Effector memory CD4-positive, alpha-beta T cell (primary cell): ENCODE measurements around the gene PCGF3.
"Not testable (repeated sequence)": the region's sequence is repeated elsewhere in the genome, so short reads cannot be mapped to it uniquely, and the experiment has no call there.

ENCODE experiments used
- DNase-seq, 3 donors: peaks; one replicate each; pipeline ENCODE4 v3.0.0-alpha.2; 2020
- H3K27ac ChIP-seq: 2 replicates; pipeline ENCODE4 v1.7.0; 2013; ENCODE audit warnings: mild to moderate bottlenecking, low read length, moderate library complexity; ENCODE audit not compliant: insufficient read depth, poor library complexity, severe bottlenecking
- H3K27me3 ChIP-seq: replicated peaks from 2 replicates; pipeline ENCODE4 v1.7.0; 2013; ENCODE audit warnings: mild to moderate bottlenecking, low read length; ENCODE audit not compliant: insufficient read depth, control insufficient read depth, poor library complexity, severe bottlenecking
- H3K36me3 ChIP-seq: 2 replicates; pipeline ENCODE4 v1.7.0; 2013; ENCODE audit warnings: mild to moderate bottlenecking, low read length, moderate library complexity; ENCODE audit not compliant: control insufficient read depth, insufficient read depth
- H3K4me1 ChIP-seq: 2 replicates; pipeline ENCODE4 v1.7.0; 2013; ENCODE audit warnings: low read length, mild to moderate bottlenecking; ENCODE audit not compliant: control insufficient read depth, insufficient read depth, poor library complexity, severe bottlenecking
- H3K4me3 ChIP-seq: 2 replicates; pipeline ENCODE4 v1.7.0; 2013; ENCODE audit warnings: low read length, low read depth, mild to moderate bottlenecking; ENCODE audit not compliant: insufficient read depth, poor library complexity, severe bottlenecking
- H3K9me3 ChIP-seq: 2 replicates; pipeline ENCODE4 v1.7.0; 2013; ENCODE audit warnings: mild to moderate bottlenecking, low read length, moderate library complexity; ENCODE audit not compliant: control insufficient read depth

The PCGF3 gene

GRCh38 chr4:706083-706633 is 526 bp downstream of the PCGF3 start:
- H3K27ac ChIP-seq: peak overlapping the region; percentile 88

GRCh38 chr4:706834-707598 is 1.4 kb downstream of the PCGF3 start:
- Histone ChIP-seq H3K9me3 (no peaks in the 10 kb centered on the region), H3K4me1 (peaks cover 15% of the 10 kb centered on the region), H3K27me3 (no peaks in the 10 kb centered on the region), H3K27ac (peak overlapping the region; percentile 18), H3K36me3 (no peaks in the 10 kb centered on the region), H3K4me3 (no peak overlapping the region)
- DNase-seq: no peak

More at GRCh38 chr4:706083-706633, 526 bp downstream of the PCGF3 start:
- H3K36me3 ChIP-seq, H3K9me3 ChIP-seq, H3K27me3 ChIP-seq, DNase-seq: not testable (repeated sequence)
- Histone ChIP-seq H3K4me3 (peak overlapping the region; percentile 82), H3K4me1 (peaks cover 15% of the 10 kb centered on the region)

GRCh38 chr4:707929-708630 is 2.4 kb downstream of the PCGF3 start:
- Histone ChIP-seq H3K4me3 (no peak overlapping the region), H3K9me3 (no peaks in the 10 kb centered on the region), H3K4me1 (peaks cover 15% of the 10 kb centered on the region), H3K27ac (no peak overlapping the region), H3K36me3 (no peaks in the 10 kb centered on the region), H3K27me3 (no peaks in the 10 kb centered on the region)
- no peak for DNase-seq

- H3K27ac ChIP-seq: no peak overlapping the region
- no peak for DNase-seq
- H3K36me3 ChIP-seq: no peaks in the 10 kb centered on the region
These were observed 3.0 kb downstream of the PCGF3 start for GRCh38 chr4:708631-708933.

GRCh38 chr4:709348-709747 is 3.7 kb downstream of the PCGF3 start:
- DNase-seq: no peak
- Histone ChIP-seq H3K27me3 (no peaks in the 10 kb centered on the region), H3K9me3 (no peaks in the 10 kb centered on the region), H3K27ac (no peak overlapping the region), H3K4me3 (no peak overlapping the region), H3K36me3 (no peaks in the 10 kb centered on the region), H3K4me1 (peaks cover 15% of the 10 kb centered on the region)

More at GRCh38 chr4:708631-708933, 3.0 kb downstream of the PCGF3 start:
- H3K4me3 ChIP-seq: no peak overlapping the region
- peaks cover 15% of the 10 kb centered on the region for H3K4me1 ChIP-seq
- no peaks in the 10 kb centered on the region for H3K9me3 ChIP-seq
- H3K27me3 ChIP-seq: no peaks in the 10 kb centered on the region

- Histone ChIP-seq H3K4me3 (no peak overlapping the region), H3K4me1 (peaks cover 12% of the 10 kb centered on the region), H3K27me3 (no peaks in the 10 kb centered on the region), H3K9me3 (no peaks in the 10 kb centered on the region), H3K36me3 (no peaks in the 10 kb centered on the region), H3K27ac (no peak overlapping the region)
- DNase-seq: no peak
These were observed 4.5 kb downstream of the PCGF3 start for GRCh38 chr4:710116-710515.

- Histone ChIP-seq H3K27ac (no peak overlapping the region), H3K36me3 (no peaks in the 10 kb centered on the region), H3K4me3 (no peak overlapping the region), H3K9me3 (no peaks in the 10 kb centered on the region), H3K4me1 (peaks cover 9% of the 10 kb centered on the region), H3K27me3 (no peaks in the 10 kb centered on the region)
- DNase-seq: no peak
These were observed 5.3 kb downstream of the PCGF3 start for GRCh38 chr4:710916-711315.

- H3K27me3 ChIP-seq: no peaks in the 10 kb centered on the region
- peaks cover 2% of the 10 kb centered on the region for H3K4me1 ChIP-seq
- DNase-seq: no peak
- H3K27ac ChIP-seq: no peak overlapping the region
- H3K36me3 ChIP-seq: no peaks in the 10 kb centered on the region
- no peaks in the 10 kb centered on the region for H3K9me3 ChIP-seq
- no peak overlapping the region for H3K4me3 ChIP-seq
These were observed 6.5 kb downstream of the PCGF3 start for GRCh38 chr4:712093-712492.

- Histone ChIP-seq H3K36me3 (no peaks in the 10 kb centered on the region), H3K9me3 (no peaks in the 10 kb centered on the region)
- DNase-seq: no peak
These were observed 7.4 kb downstream of the PCGF3 start for GRCh38 chr4:712916-713632.

GRCh38 chr4:714087-714486 is 8.5 kb downstream of the PCGF3 start:
- Histone ChIP-seq H3K4me3 (no peak overlapping the region), H3K4me1 (no peaks in the 10 kb centered on the region), H3K27me3 (no peaks in the 10 kb centered on the region), H3K36me3 (no peaks in the 10 kb centered on the region), H3K9me3 (no peaks in the 10 kb centered on the region), H3K27ac (no peak overlapping the region)
- no peak for DNase-seq

More at GRCh38 chr4:712916-713632, 7.4 kb downstream of the PCGF3 start:
- H3K27me3 ChIP-seq: no peaks in the 10 kb centered on the region
- no peak overlapping the region for H3K27ac ChIP-seq
- H3K4me1 ChIP-seq: no peaks in the 10 kb centered on the region
- no peak overlapping the region for H3K4me3 ChIP-seq
